Body of pancreas (tissue), 4 donors: ENCODE results near the gene FILIP1L.

ENCODE experiments used
- POLR2A ChIP-seq, 3 donors: fragments of 450-650 bp; IDR thresholded peaks; one replicate each; pipeline ENCODE4 v1.6.1; 2016; ENCODE audit warnings: antibody characterized with exemption in 3 of 3, mild to moderate bottlenecking in 2 of 3
- TF ChIP-seq, protein P1 (sequence below), 7 experiments: fragments of 450-650 bp in 4 of 7; fragments of 200-600 bp in 3 of 7; sonication (generic) in 3 of 7; IDR thresholded peaks; one replicate each; pipeline ENCODE4 v1.5.1; 2016 to 2019; ENCODE audit warnings: antibody characterized with exemption in 7 of 7

DNA sequence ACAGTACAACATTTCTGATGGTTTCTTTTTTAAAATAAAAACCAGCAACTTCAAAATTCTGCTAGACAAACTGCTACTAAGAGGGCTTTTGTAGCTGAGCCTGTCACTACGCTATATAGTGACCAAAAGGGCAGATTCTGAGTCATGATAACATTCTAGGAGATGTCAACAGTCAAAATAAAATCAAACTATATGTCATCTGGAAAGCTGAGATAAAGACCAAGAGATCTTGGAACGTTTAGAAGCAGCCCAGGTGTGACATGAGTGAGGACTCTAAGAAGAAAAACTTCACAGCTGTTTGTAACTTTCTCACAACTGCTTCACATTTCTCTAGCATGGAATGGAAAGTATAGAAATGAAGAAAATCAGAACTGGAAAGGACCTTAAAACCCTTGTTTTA, 84.6 kb downstream of the FILIP1L start:
- TF ChIP-seq POLR2A (IDR thresholded peaks at IDR 0.05): no peak
- TF ChIP-seq, protein P1, sequence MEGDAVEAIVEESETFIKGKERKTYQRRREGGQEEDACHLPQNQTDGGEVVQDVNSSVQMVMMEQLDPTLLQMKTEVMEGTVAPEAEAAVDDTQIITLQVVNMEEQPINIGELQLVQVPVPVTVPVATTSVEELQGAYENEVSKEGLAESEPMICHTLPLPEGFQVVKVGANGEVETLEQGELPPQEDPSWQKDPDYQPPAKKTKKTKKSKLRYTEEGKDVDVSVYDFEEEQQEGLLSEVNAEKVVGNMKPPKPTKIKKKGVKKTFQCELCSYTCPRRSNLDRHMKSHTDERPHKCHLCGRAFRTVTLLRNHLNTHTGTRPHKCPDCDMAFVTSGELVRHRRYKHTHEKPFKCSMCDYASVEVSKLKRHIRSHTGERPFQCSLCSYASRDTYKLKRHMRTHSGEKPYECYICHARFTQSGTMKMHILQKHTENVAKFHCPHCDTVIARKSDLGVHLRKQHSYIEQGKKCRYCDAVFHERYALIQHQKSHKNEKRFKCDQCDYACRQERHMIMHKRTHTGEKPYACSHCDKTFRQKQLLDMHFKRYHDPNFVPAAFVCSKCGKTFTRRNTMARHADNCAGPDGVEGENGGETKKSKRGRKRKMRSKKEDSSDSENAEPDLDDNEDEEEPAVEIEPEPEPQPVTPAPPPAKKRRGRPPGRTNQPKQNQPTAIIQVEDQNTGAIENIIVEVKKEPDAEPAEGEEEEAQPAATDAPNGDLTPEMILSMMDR (IDR thresholded peaks at IDR 0.05): no peak
